GM19043 (cell line): ENCODE data around the gene INPP4B.

ENCODE experiments used
- ATAC-seq: cut with Tn5 transposase; IDR thresholded peaks from one replicate; pipeline ENCODE4 v1.9.1; 2021; ENCODE audit warnings: low read depth; ENCODE audit not compliant: unreplicated experiment

The INPP4B gene

GRCh38 chr4:142497606-142498005, 348.5 kb downstream of the INPP4B start:
- ATAC-seq, result no peak

GRCh38 chr4:142493255-142494110, 352.6 kb downstream of the INPP4B start:
- no peak for ATAC-seq

- ATAC-seq, result no peak
Measured at GRCh38 chr4:142485452-142485851, 360.6 kb downstream of the INPP4B start.

- ATAC-seq, result no peak
Measured at GRCh38 chr4:142480244-142480643, 365.9 kb downstream of the INPP4B start.

GRCh38 chr4:142475663-142476062, 370.4 kb downstream of the INPP4B start:
- no peak for ATAC-seq

DNA sequence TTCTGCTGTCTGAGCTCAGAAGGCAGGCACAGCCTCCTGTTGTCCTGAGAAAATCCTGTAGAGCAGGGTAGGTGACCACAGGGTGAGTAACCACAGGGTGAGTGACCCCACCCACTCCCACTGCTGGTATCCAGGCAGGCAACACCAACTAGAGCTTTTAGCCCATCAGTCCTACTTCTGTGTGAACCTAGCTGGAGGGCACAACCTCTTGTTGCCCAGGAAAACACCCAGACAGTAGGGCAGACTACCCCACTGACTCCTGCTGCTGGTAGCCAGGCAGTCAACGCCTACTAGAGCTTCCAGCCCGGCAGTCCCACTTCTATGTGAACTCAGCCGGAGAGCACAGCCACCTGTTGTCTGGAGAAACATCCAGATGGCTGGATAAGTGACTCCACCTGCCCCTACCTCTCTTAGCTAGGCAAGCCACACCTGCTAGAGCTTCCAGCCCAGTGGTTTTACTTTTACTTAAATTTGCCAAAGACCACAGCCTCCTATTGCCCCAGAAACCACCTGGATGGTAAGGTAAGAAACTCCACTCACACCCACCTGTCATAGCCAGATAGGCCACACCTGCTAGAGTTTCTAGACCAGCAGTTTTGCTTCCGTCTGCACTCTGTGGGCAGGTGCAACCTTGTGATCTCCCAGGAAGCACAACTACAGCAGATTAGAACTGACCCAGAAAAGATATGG, 371.6 kb downstream of the INPP4B start:
- ATAC-seq, result no peak

DNA sequence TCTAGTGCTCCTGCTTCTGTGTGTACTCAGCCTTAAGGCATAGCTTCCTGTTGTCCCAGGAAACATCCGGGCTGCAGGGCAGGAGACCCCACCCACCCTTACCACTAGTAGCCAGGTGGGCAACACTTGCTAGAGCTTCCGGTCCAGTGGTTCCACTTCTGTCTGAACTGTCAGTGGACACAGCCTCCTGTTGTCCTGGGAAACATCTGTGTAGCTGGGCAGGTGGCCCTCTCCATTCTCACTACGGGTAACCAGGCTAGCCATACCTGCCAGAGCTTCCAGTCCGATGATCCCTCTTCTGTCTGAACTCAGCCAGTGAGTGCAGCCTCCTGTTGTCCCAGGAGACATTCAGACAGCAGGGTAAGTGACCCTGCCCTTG, 372.2 kb downstream of the INPP4B start:
- no peak for ATAC-seq

DNA sequence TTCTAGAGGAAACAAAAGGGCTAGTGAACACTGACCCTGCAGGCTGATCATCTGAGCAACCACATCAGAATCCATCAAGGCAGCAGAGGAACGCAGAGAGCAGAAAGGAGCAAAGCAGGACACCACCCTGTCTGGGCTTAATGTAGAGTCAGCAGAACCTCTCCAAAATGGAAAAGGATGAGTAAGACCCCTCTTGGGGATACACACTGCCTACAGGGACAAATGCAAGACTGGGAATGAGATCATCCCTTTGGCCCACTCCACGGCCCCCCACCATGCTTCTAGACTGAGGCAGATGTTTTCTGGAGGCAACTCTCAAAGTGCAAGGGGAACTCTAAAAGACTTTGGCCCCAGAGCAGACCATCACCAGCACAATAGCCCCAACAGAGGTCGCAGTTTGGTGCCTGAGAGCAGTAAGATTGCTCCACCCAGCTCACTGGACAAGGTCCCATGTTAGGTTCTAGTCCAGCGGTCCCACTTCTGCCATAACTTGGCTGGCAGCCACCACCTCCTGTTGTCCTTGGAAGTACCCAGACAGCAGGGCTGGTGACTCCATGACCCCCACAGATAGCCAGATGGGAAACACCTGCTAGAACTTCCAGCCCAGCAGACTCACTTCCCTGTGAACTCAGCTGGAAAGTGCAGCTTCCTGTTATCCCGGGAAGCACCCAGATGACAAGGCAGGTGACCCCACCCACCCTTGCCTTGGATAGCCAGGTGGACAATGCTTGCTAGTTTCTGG, 372.7 kb downstream of the INPP4B start:
- ATAC-seq, result no peak

GRCh38 chr4:142467088-142467487, 379.0 kb downstream of the INPP4B start:
- ATAC-seq, result no peak

DNA sequence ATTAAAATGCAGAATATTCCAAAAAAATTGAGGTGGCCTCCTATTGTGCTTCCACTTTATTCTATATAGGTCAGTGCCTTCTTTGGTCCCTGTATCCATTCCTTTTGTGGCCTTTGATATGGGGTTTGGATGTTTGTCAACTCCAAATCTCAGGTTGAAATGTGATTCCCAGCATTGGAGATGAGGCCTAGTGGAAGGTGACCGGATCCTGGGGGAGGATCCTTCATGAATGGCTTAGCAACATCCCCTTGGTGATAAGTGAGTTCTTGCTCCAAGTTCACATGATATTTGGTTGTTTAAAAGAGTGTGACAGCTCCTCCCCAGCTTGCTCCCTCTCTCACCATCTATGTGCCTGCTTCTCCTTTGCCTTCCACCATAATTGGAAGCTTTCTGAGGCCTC, 380.6 kb downstream of the INPP4B start:
- no peak for ATAC-seq

- no peak for ATAC-seq
Measured at GRCh38 chr4:142463206-142463605, 382.9 kb downstream of the INPP4B start.

DNA sequence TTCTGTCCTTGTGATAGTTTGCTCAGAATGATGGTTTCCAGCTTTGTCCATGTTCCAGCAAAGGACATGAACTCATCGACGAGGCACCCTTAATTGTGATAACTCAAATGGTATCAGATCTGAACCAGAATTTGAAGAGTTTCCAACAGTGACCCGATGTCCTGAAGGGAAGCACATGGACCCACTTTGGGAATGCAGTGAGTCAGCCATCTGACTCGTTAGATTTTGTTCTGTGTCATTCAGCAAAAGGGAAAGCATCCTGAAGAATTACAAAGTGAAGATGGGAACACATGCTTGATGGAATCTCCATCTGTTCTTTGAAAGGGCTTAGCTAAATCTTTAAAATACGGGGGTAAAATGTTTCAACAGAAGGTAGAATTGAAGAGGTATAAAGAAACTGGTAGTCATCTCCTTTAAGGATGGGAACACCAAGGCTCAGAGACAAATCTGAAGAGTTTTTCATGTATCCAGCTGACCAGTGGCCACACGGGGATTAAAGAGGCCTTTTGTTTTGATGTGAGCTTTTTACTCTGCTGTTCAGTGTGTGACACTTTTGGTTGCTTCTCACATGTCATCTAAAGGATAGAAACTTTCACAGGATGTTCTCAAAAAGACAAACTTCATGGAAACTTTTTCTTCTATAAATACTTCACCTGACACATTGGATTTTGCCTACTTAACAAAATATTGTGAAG, 393.8 kb downstream of the INPP4B start:
- no peak for ATAC-seq

GRCh38 chr4:142449771-142450373, 396.2 kb downstream of the INPP4B start:
- no peak for ATAC-seq

DNA sequence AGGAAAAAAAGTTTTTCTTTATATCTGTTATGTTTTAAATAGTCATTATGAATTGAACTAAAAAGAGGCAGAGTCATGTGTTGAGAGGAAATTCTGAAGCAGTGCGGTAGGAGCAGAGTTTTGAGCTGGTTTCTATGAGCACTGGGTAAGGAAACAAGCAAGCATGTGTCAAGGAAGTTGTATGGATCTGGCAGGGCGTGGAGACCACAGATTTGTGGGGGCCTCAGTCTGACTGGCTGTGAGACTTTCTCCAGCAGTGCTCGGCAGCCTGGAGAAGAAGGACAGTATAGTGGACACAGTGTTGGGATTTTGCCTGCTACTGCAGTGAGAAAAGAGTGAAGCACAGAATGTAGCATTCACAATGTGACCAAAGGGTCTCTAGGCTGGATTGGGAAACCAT, 399.1 kb downstream of the INPP4B start:
- no peak for ATAC-seq

DNA sequence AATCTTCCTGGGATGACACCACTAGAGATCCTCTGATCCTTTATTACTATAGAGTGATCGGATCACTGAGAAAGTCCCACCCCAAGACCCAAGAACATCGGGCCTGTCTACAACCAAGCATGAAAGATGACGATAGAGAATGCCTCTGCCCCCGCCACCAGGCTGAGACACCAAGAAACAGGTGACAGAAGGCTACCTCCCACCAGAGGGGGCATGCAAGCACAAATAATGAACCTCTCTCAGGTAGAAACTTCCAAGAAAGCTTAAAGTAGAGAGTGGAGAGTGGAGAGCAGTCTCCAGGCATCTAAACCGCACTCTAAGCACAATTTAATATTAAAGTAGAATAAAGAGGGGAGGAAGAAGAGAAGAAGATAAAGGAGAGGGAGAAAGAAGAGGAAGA, 402.6 kb downstream of the INPP4B start:
- ATAC-seq, result no peak

GRCh38 chr4:142440093-142440492, 406.0 kb downstream of the INPP4B start:
- no peak for ATAC-seq

DNA sequence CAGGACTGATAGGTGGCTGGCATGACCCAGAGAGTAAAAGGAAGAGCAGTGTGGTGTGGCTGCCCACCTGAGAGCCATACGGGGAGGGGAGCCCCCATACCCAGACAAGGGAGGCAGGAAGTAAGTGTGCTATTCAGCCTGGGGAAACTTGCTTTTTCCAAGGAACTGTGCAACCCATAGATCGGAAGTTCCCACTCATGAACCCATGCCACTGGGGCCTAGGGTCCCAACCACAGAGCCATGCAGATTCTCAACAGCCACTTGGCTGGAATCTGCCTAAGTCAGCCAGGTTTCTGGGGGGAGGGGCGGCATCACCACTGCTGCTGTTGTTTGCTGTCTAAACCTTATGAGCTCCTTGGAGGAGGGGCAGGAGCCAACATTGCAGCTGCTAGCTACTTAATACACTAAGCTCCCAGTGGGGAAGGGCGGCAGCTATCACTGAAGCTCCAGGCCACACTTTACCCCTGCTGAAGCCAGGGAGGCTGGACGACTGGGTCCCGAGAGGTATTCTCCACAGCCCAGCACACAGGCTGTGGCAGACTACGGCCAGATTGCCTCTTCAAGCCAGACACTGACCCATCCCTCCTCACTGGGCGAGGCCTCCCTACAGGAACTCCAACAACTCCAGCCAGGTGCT, 410.4 kb downstream of the INPP4B start:
- no peak for ATAC-seq

- no peak for ATAC-seq
Measured at GRCh38 chr4:142434519-142435224, 411.4 kb downstream of the INPP4B start.

DNA sequence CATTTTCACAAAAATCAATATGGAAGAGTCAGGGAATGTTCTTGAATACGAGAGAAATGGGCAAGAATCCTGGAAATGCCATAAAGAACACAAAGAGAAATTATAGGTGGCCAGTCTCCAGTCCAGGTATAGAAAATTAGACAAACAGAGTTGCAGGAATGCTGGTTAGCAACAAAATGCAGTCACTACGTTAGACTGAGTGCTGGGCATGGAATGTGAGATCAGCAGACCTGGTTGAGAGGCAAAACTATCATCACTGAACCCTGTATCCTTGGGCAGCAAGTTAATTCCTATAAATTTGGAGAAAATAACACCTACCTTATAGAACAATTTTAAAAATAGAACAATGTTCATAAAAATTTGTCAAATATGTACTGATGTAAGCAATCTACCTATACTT, 417.4 kb downstream of the INPP4B start:
- no peak for ATAC-seq
